ENCODE results near the gene STK11. TPM values are rescaled to one million over a fixed set of nuclear protein-coding genes. Genes with fewer than 3 reads are reported as not detected.
A peak's percentile ranks its signal among the peaks of the same experiment; 100 is the strongest.

Gene STK11
- total RNA-seq, 1 donor from 2014 or later, result 80.4 TPM

DNA sequence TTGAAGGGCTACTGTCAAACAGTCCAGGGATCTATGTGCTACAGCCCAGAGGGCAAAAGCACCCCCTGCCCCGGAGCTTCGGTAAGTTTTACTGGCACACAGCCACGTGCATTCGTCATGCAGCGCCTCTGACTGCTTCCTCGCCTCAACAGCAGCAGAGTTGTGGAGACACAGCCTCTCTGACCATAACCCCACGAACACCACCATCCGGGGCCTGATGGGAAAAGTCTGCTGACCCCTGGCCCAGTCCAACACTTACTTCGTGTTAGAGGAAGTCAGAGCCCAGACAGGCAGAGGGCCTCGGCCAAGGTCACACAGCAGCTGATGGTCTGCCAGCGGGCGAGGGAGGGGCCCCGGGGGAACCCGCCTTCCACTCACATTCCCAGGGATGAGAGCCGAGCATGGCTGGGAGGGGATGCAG is 27.1 kb downstream of the STK11 start:
- no peak for DNase-seq (ENCODE audit: low read depth)
- no peak overlapping the region for H3K4me3 ChIP-seq (ENCODE audit: low read depth, low read length)
- TF ChIP-seq, protein P1, sequence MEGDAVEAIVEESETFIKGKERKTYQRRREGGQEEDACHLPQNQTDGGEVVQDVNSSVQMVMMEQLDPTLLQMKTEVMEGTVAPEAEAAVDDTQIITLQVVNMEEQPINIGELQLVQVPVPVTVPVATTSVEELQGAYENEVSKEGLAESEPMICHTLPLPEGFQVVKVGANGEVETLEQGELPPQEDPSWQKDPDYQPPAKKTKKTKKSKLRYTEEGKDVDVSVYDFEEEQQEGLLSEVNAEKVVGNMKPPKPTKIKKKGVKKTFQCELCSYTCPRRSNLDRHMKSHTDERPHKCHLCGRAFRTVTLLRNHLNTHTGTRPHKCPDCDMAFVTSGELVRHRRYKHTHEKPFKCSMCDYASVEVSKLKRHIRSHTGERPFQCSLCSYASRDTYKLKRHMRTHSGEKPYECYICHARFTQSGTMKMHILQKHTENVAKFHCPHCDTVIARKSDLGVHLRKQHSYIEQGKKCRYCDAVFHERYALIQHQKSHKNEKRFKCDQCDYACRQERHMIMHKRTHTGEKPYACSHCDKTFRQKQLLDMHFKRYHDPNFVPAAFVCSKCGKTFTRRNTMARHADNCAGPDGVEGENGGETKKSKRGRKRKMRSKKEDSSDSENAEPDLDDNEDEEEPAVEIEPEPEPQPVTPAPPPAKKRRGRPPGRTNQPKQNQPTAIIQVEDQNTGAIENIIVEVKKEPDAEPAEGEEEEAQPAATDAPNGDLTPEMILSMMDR (conservative IDR thresholded peaks at IDR 0.05; ENCODE audit: low read depth, low read length), result no peak

DNA sequence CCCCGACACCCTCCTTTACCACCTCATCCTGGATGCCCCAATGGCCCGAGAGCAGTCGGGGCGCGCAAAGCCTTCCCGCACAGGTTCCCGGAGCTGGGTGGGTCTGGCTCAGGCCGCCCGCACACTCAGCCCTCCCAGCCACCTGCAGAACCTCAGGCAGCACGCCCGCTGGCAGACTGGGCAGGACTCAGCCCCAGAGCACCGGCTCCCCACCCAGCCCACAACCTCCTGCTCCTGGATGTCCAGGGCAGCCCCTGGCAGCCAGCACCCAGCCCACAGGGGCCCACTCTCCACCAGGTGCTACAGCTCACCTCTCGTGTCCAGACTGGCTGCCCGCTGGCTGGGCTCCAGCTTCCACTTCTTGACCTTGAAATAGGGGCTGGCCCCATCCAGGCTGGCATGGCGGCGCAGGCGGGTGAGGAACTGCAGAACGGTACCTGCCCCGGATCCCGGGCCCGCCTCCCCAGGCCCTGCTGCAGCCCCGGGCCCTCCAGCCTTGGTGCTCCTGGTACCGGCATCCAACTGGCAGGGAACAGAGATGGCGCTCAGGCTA is 27.6 kb downstream of the STK11 start:
- TF ChIP-seq, protein P1 (conservative IDR thresholded peaks at IDR 0.05; ENCODE audit: low read depth, low read length), result no peak
- no peak for DNase-seq (ENCODE audit: low read depth)
- H3K4me3 ChIP-seq (ENCODE audit: low read depth, low read length), result no peak overlapping the region

DNA sequence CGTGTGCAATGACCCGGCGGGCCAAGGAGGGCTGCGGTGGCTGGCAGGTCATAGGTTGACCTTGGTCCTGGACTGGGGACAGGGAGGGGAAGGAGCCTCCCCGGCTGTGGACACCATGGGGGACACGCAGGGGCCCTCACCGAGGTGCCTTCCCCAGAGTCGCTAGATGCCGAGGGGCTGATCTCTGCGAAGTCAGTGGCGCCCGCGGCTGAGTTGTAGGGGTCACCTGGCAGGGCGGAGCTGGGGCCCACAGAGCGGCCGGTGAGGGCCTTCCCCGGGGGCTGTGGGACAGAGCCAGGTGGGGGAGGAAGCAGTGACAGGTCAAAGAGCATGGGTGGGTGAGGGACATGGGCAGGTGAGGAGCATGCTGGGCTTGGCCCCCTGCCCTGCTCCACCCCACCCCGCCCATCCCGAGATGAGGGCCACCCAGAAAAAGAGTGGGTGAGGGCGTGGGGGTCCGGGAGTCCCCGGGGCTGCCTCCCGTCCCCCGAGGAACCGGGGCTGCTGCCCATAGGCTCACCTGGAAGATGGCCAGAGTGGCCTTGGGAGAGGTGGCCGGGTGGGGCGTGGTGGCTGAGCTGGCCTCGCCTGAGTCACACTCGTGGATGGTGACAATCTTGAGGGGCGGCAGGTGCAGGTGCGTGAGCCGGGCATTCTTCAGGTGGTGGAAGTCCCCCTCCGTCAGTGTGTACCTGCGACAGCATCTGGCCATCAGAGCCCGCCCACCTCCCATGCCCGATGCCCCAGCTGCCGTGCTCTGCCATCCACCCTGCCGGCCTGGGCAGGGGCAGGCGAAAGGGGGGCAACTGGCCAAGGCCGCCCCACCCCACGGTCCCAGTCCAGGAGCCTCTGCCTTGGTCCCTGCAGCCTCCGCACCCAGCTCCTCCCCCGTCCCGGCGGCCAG is 28.7 kb downstream of the STK11 start:
- TF ChIP-seq, protein P1 (conservative IDR thresholded peaks at IDR 0.05; ENCODE audit: low read depth, low read length), result no peak
- no peak overlapping the region for H3K4me3 ChIP-seq (ENCODE audit: low read depth, low read length)
- no peak for DNase-seq (ENCODE audit: low read depth)

DNA sequence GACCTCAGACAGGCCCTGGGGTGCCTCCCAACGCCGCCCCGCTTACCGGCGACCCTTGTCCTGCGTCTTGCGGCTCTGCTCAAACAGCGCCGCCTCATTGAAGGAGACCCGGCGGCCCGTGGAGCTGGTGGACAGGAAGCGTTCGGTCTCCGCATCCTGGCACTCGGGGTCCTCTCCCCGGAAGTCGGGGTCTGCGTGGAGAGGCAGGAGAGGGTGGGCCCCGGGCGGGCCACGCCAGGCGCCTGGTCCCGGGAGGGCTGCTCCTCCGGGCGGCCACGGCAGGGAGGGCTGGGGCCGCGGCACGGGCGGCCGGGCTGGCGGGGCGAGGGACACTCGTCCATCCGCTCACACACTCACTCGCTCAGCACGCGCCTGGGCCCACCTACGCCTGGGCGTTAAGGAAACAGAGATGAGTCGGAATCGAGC is 29.4 kb downstream of the STK11 start:
- TF ChIP-seq, protein P1 (conservative IDR thresholded peaks at IDR 0.05; ENCODE audit: low read depth, low read length), result no peak
- DNase-seq (ENCODE audit: low read depth), result no peak
- no peak overlapping the region for H3K4me3 ChIP-seq (ENCODE audit: low read depth, low read length)

DNA sequence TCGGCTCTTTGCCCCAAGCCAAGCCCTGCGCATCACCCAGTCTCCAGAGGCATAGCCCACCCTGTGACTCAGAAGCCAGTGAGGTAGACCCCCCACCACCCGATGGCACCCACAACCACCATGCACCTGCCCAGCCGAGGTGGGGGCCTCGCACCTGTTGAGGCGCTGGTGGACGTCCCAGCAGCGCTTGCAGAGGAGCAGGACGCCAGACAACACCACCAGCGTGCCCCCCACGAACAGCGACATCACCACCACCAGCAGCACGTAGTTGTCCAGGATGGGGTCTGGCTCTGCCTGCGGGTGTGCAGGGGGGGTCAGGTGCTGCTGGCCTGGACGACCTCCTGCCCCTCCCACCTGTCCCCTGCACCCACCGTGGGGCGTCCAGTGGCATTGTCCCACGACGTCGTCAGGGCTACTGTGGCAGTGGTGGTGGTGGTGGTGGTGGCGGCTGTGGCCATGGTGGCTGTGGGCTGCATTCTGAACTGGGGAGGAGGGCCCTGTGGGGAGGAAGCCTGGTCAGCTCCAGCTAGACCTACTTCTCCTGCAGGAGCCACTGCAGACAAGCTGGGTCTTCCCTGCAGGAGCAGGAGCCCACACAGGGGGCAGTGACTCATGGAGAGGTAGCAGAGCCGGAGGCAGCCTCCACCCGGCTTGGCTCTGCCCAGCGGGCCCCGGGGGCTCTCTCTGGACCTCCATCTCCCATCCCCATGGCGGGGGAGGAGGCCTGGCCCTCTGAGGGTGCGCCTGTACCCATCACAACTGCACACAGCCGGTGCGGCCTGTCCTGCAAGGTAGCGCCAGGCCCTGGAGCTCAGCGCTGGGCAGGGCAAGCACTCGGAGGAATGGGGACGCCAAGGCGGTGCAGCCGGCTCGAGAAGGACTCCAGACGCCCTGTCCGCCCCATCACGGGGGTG is 30.3 kb downstream of the STK11 start:
- TF ChIP-seq, protein P1 (conservative IDR thresholded peaks at IDR 0.05; ENCODE audit: low read depth, low read length), result no peak
- H3K4me3 ChIP-seq (ENCODE audit: low read depth, low read length), result peak overlapping the region; percentile 29
- no peak for DNase-seq (ENCODE audit: low read depth)

DNA sequence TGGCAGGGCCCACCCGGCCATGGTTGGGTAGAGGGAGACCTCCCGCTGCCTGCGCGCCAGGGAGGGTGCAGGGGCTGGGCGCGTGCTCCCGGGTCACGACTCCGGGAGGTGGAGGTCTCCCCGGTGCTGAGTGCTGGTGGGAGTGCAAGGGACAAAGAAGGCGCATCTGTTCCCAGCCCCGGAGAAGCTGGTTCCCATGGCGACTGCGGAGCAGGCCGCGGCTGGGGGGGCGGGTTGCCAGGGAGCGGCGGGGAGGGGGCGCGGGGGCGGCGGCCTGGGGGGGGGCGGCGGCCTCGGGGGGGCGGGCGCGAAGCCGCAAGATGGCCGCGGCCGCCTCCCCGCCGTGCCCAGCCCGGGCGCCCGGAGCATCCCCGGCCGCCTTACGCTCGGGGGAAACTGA is 31.0 kb downstream of the STK11 start:
- TF ChIP-seq, protein P1 (conservative IDR thresholded peaks at IDR 0.05; ENCODE audit: low read depth, low read length), result no peak
- H3K4me3 ChIP-seq (ENCODE audit: low read depth, low read length), result peak overlapping the region; percentile 73
- no peak for DNase-seq (ENCODE audit: low read depth)
